HG03045 (cell line): ENCODE results near the gene BATF.

Experiments used
- ATAC-seq: cut with Tn5 transposase; IDR thresholded peaks from one replicate; pipeline ENCODE4 v1.9.1; 2021; ENCODE audit warnings: mild to moderate bottlenecking, moderate library complexity; ENCODE audit not compliant: unreplicated experiment

The BATF gene

GRCh38 chr14:75591987-75592575 is 69.8 kb downstream of the BATF start:
- no peak for ATAC-seq

- no peak for ATAC-seq
These were observed 73.0 kb downstream of the BATF start for GRCh38 chr14:75595226-75595625.
